ENCODE data around the gene ECE1. TPM values are rescaled to one million over a fixed set of nuclear protein-coding genes. Genes with fewer than 3 reads are reported as not detected.

ECE1 gene
- total and polyA plus RNA-seq, 9 of the 15 experiments (the other 6 are each of a cell fraction or from before 2014, with no cell fraction given): 0.56 to 34.8 (median 11.0) TPM

- in situ Hi-C loops (cut with MboI) (loop anchor here (25.0 kb wide), 1 partner anchor 1300 kb away; the partner anchor contains the start of gene PLA2G2E), intact Hi-C loops (cut with micrococcal nuclease) (no loop called here)
- Histone ChIP-seq H3K4me1 (replicated peaks in 1 of 2; ENCODE audit: control insufficient read depth in 2 of 2, insufficient read depth in 2 of 2, low read length in 2 of 2) (peaks cover 0 to 2% of the 10 kb centered on the region in 2 experiments; a peak in 1 of 5 replicates), H3K9me3 (replicated peaks; ENCODE audit: control insufficient read depth, insufficient read depth, low read depth, low read length) (no peaks in the 10 kb centered on the region), H3K4me2 (ENCODE audit: insufficient read depth, low read length) (no peak overlapping the region), H4K20me1 (replicated peaks; ENCODE audit: control insufficient read depth, insufficient read depth, low read length) (peaks cover 3% of the 10 kb centered on the region; the same call in 1 of the 2 replicates), H3K79me2 (ENCODE audit: control insufficient read depth, insufficient read depth, low read length) (no peaks in the 10 kb centered on the region), H3K9ac (ENCODE audit: insufficient read depth in 1 of 2, low read depth in 2 of 2, low read length in 2 of 2) (no peak overlapping the region), H3K27me3 (ENCODE audit: control insufficient read depth in 2 of 2, insufficient read depth in 2 of 2, low read length in 2 of 2) (peaks cover 12 to 14% of the 10 kb centered on the region in 2 experiments; a peak in 2 of 5 replicates), H3K9me1 (ENCODE audit: control insufficient read depth, insufficient read depth, low read length) (no peaks in the 10 kb centered on the region), H3K4me3 (no peak overlapping the region), H2AFZ (ENCODE audit: low read depth, low read length) (no peak overlapping the region), H3K36me3 (ENCODE audit: control insufficient read depth, insufficient read depth, low read length) (no peaks in the 10 kb centered on the region), H3K27ac (ENCODE audit: extremely low read depth, low read depth, low read length) (no peak overlapping the region)
- 7% methylated on average over 3 of the region's 3 CpGs for WGBS (ENCODE audit: insufficient coverage, low coverage, missing lambda C conversion rate)
- no peak for ATAC-seq
- FAIRE-seq: no peak
- no peak for DNase-seq (ENCODE audit: extremely low read depth in 1 of 4, low spot score in 3 of 4)
- no TSS peak for BruUV-seq (replicated peaks)
- POLR2A ChIA-PET: interaction anchor here (0.6 to 1.1 kb wide), 2 partner anchors 314 to 516 kb away, joined by 3 read pairs; no protein-coding TSS in a partner anchor
- CTCF ChIA-PET (ENCODE audit: low intra/inter-chr PET ratio): interaction anchor here (0.7 kb wide), 1 partner anchor 159 kb away, joined by 3 read pairs; no protein-coding TSS in a partner anchor
- TF ChIP-seq SMAD4 (CRISPR knock-in tag; conservative IDR thresholded peaks at IDR 0.05) (no peak), ZBTB9 (CRISPR knock-in tag; IDR thresholded peaks at IDR 0.05) (no peak), ZNF449 (CRISPR knock-in tag; IDR thresholded peaks at IDR 0.05) (no peak), ZFPM2 (CRISPR knock-in tag; IDR thresholded peaks at IDR 0.05) (no peak), HOXB6 (CRISPR knock-in tag; IDR thresholded peaks at IDR 0.05; ENCODE audit: borderline replicate concordance) (no peak), GATAD2B (IDR thresholded peaks at IDR 0.05; ENCODE audit: borderline replicate concordance) (no peak), CEBPG (CRISPR knock-in tag; IDR thresholded peaks at IDR 0.05) (no peak), CEBPG (tag; conservative IDR thresholded peaks at IDR 0.05 in 1 of 2, IDR thresholded peaks at IDR 0.05 in 1 of 2) (no peak), BCOR (IDR thresholded peaks at IDR 0.05) (no peak), HNRNPK (IDR thresholded peaks at IDR 0.05; ENCODE audit: low read depth, low read length, poor library complexity, severe bottlenecking) (no peak), COPS2 (conservative IDR thresholded peaks at IDR 0.05) (no peak), SIX5 (IDR thresholded peaks at IDR 0.05; ENCODE audit: borderline replicate concordance in 1 of 2, insufficient read depth in 1 of 2, low read depth in 1 of 2, low read length in 2 of 2) (no peak), MCM5 (IDR thresholded peaks at IDR 0.05; ENCODE audit: low read depth) (no peak), FOXJ2 (tag; IDR thresholded peaks at IDR 0.05) (no peak), HNRNPL (IDR thresholded peaks at IDR 0.05; ENCODE audit: low read depth, low read length) (no peak), ZNF354B (CRISPR knock-in tag; IDR thresholded peaks at IDR 0.05) (no peak)
These were observed 78.1 kb downstream of the ECE1 start for GRCh38 chr1:21212126-21212525.
